SK-N-SH (cell line): ENCODE measurements around the gene AURKB. TPM values are rescaled to one million over a fixed set of nuclear protein-coding genes. Genes with fewer than 3 reads are reported as not detected.

Source experiments
- CTCF ChIA-PET: fragments of 300-600, 350-600 bp; formaldehyde crosslinking; extraction: SDS; loops from one replicate; lab custom pipeline; 2021; lab: Yijun Ruan, JAX
- POLR2A ChIA-PET: fragments of 350-600 bp; sonication (Branson Sonifier 250); formaldehyde crosslinking; extraction: SDS; loops from one replicate; lab custom pipeline; 2020; ENCODE audit warnings: antibody characterized with exemption, inconsistent platforms; lab: Yijun Ruan, JAX
- DNase-seq: peaks from one replicate; pipeline ENCODE4 v3.0.0; 2012
- H2AFZ ChIP-seq: fragments of 200-600 bp; sonication (generic); 2 replicates; pipeline ENCODE4 v1.8.1; 2016; ENCODE audit warnings: antibody characterized with exemption, mild to moderate bottlenecking, low read depth
- H3F3A ChIP-seq: fragments of 200-600 bp; sonication (generic); replicated peaks from 2 replicates; pipeline ENCODE3; 2016; ENCODE audit warnings: antibody characterized with exemption, mild to moderate bottlenecking; ENCODE audit not compliant: insufficient read depth
- H3K27ac ChIP-seq, 2 experiments: fragments of 200-500 bp in 1 of 2; fragments of 200-600 bp in 1 of 2; sonication (Bioruptor generic) in 1 of 2; sonication (generic), shearing (Covaris generic) in 1 of 2; 2 replicates each; pipeline versions ENCODE4 v1.5.1 to v1.6.1; 2014 to 2016; ENCODE audit warnings: low read depth in 2 of 2, inconsistent platforms in 1 of 2, low read length in 1 of 2, mild to moderate bottlenecking in 1 of 2, mixed read lengths in 1 of 2
- H3K27me3 ChIP-seq: fragments of 200-600 bp; sonication (generic), shearing (Covaris generic); 2 replicates; pipeline ENCODE4 v1.6.1; 2016; ENCODE audit warnings: mixed run types; ENCODE audit not compliant: insufficient read depth
- H3K36me3 ChIP-seq, 2 experiments: fragments of 200-500 bp in 1 of 2; fragments of 200-600 bp in 1 of 2; sonication (Bioruptor generic) in 1 of 2; sonication (generic) in 1 of 2; replicated peaks in 1 of 2; 2 replicates each; pipeline versions ENCODE3 to v1.5.1; 2014 to 2016; ENCODE audit warnings: low read length in 1 of 2, mild to moderate bottlenecking in 1 of 2; ENCODE audit not compliant: insufficient read depth in 2 of 2, control insufficient read depth in 1 of 2
- H3K4me1 ChIP-seq, 2 experiments: fragments of 200-500 bp in 1 of 2; fragments of 200-600 bp in 1 of 2; sonication (Bioruptor generic) in 1 of 2; sonication (generic), shearing (Covaris generic) in 1 of 2; 2 replicates each; pipeline versions ENCODE4 v1.5.1 to v1.6.1; 2014 to 2016; ENCODE audit warnings: low read depth in 1 of 2, low read length in 1 of 2, mixed run types in 1 of 2; ENCODE audit not compliant: insufficient read depth in 2 of 2, control insufficient read depth in 1 of 2
- H3K4me2 ChIP-seq: fragments of 200-600 bp; sonication (generic), shearing (Covaris generic); 2 replicates; pipeline ENCODE4 v1.6.1; 2017; ENCODE audit warnings: mixed run types
- H3K4me3 ChIP-seq, 2 experiments: fragments of 200-500 bp in 1 of 2; fragments of 200-600 bp in 1 of 2; sonication (Bioruptor generic) in 1 of 2; sonication (generic), shearing (Covaris generic) in 1 of 2; 2 replicates each; pipeline versions ENCODE4 v1.5.1 to v1.8.1; 2014 to 2016; ENCODE audit warnings: low read depth in 2 of 2, inconsistent platforms in 1 of 2, low read length in 1 of 2, mild to moderate bottlenecking in 1 of 2, mixed read lengths in 1 of 2, moderate library complexity in 1 of 2
- H3K79me2 ChIP-seq: fragments of 200-600 bp; sonication (generic); 2 replicates; pipeline ENCODE4 v1.8.1; 2017; ENCODE audit warnings: mild to moderate bottlenecking; ENCODE audit not compliant: insufficient read depth
- H3K9ac ChIP-seq: fragments of 200-600 bp; sonication (generic); 2 replicates; pipeline ENCODE4 v1.6.1; 2017; ENCODE audit warnings: mixed run types
- H3K9me2 ChIP-seq: fragments of 200-600 bp; sonication (generic); 2 replicates; pipeline ENCODE4 v1.6.1; 2017; ENCODE audit warnings: mixed run types
- H3K9me3 ChIP-seq: fragments of 200-600 bp; sonication (generic); 2 replicates; pipeline ENCODE4 v1.6.1; 2017; ENCODE audit warnings: mixed run types, mild to moderate bottlenecking, moderate library complexity
- H4K20me1 ChIP-seq: fragments of 200-600 bp; sonication (generic); 2 replicates; pipeline ENCODE4 v1.6.1; 2017; ENCODE audit warnings: mild to moderate bottlenecking, mixed run types; ENCODE audit not compliant: insufficient read depth
- CHD2 ChIP-seq: fragments of 150-350 bp; IDR thresholded peaks from 2 replicates; pipeline ENCODE4 v1.6.1; 2018; ENCODE audit warnings: low read length; ENCODE audit not compliant: partially characterized antibody
- EP300 ChIP-seq, 2 experiments: IDR thresholded peaks; 2 replicates each; pipeline versions ENCODE4 v1.4.0 to v1.6.1; 2012; ENCODE audit warnings: borderline replicate concordance in 1 of 2, low read depth in 1 of 2, low read length in 1 of 2
- FOSL2 ChIP-seq: IDR thresholded peaks from 2 replicates; pipeline ENCODE4 v1.4.0; 2012; ENCODE audit warnings: low read depth, mild to moderate bottlenecking, moderate library complexity, borderline replicate concordance
- FOXJ3 ChIP-seq: sonication (generic); formaldehyde crosslinking; IDR thresholded peaks from 2 replicates; pipeline ENCODE4 v1.5.1; 2020; ENCODE audit warnings: mild to moderate bottlenecking, missing genetic modification reagents
- GATA2 ChIP-seq: sonication (generic); formaldehyde crosslinking; IDR thresholded peaks from 2 replicates; pipeline ENCODE4 v1.5.0; 2020; ENCODE audit warnings: mild to moderate bottlenecking, missing genetic modification reagents
- MAX ChIP-seq: IDR thresholded peaks from 2 replicates; pipeline ENCODE4 v1.4.0; 2012; ENCODE audit warnings: low read depth
- MEF2A ChIP-seq: IDR thresholded peaks from 2 replicates; pipeline ENCODE4 v1.4.0; 2012; ENCODE audit warnings: low read depth, borderline replicate concordance
- MXI1 ChIP-seq: IDR thresholded peaks from 2 replicates; pipeline ENCODE4 v1.6.1; 2012; ENCODE audit warnings: mild to moderate bottlenecking, low read depth, low read length, improper control_type of control experiment
- NFIC ChIP-seq: IDR thresholded peaks from 2 replicates; pipeline ENCODE4 v1.4.0; 2012; ENCODE audit warnings: borderline replicate concordance
- PBX3 ChIP-seq: IDR thresholded peaks from 2 replicates; pipeline ENCODE4; 2012
- REST ChIP-seq: IDR thresholded peaks from 2 replicates; pipeline ENCODE4 v1.6.1; 2012; ENCODE audit warnings: mild to moderate bottlenecking, low read depth, low read length, moderate library complexity
- RXRA ChIP-seq: IDR thresholded peaks from 2 replicates; pipeline ENCODE4 v1.4.0; 2012; ENCODE audit warnings: low read depth, mild to moderate bottlenecking, borderline replicate concordance
- SMC3 ChIP-seq: IDR thresholded peaks from 2 replicates; pipeline ENCODE4 v1.6.1; 2012; ENCODE audit warnings: low read depth, low read length, improper control_type of control experiment
- TAF1 ChIP-seq: IDR thresholded peaks from 2 replicates; pipeline ENCODE4 v1.6.1; 2012; ENCODE audit warnings: low read depth, mild to moderate bottlenecking, low read length, moderate library complexity, borderline replicate concordance
- TEAD4 ChIP-seq: IDR thresholded peaks from 2 replicates; pipeline ENCODE4 v1.4.0; 2012; ENCODE audit warnings: mild to moderate bottlenecking, borderline replicate concordance; ENCODE audit not compliant: insufficient read depth
- YY1 ChIP-seq: IDR thresholded peaks from 2 replicates; pipeline ENCODE4 v1.4.0; 2012; ENCODE audit warnings: low read depth, mild to moderate bottlenecking
- ZBTB33 ChIP-seq: IDR thresholded peaks from 2 replicates; pipeline ENCODE4 v1.4.0; 2012; ENCODE audit warnings: low read depth, borderline replicate concordance
- WGBS: methylation state at CpG from one replicate; pipeline ENCODE4 v1.1.6; 2017; ENCODE audit warnings: low lambda C conversion rate; 5-methylcytosine and 5-hydroxymethylcytosine counted together
- polyA plus RNA-seq, 3 experiments: library from polyadenylated mRNA; depleted of rRNA; stranded (reverse); fragments of >200 nt; gene quantifications; 2 replicates each; pipeline ENCODE4 v1.2.3, GENCODE V29; 2012

Gene AURKB
- polyA plus RNA-seq, 1 of the 3 experiments (the other 2 are of a cell fraction), result 43.9 TPM

- peak; percentile 57; the same call in 1 of the 2 replicates for TF ChIP-seq RXRA
- 0 out of 2 replicates have a peak, but pooled peaks have one; percentile 7 for TF ChIP-seq SMC3
- TF ChIP-seq YY1, result peak; percentile 62; the same call in 1 of the 2 replicates
- TF ChIP-seq TEAD4, result peak; percentile 89
- TF ChIP-seq MEF2A, result no peak
- no peak for TF ChIP-seq NFIC
- peak; percentile 97 for TF ChIP-seq MAX
These were observed 22.7 kb downstream of the AURKB start (continued) for GRCh38 chr17:8187517-8188262.

- Histone ChIP-seq H3K27me3 (no peaks in the 10 kb centered on the region), H3K9me2 (no peaks in the 10 kb centered on the region), H3K79me2 (peaks cover 18% of the 10 kb centered on the region; the same call in 1 of the 2 replicates), H3K27ac (peak overlapping the region; percentile 79 to 94), H2AFZ (peak overlapping the region; percentile 84), H3K9me3 (no peaks in the 10 kb centered on the region), H3K9ac (peak overlapping the region; percentile 76), H4K20me1 (peaks cover 13% of the 10 kb centered on the region), H3K4me1 (peaks cover 9 to 29% of the 10 kb centered on the region in 2 experiments; a peak in 3 of 4 replicates), H3F3A (peaks cover 39% of the 10 kb centered on the region), H3K36me3 (no peaks in the 10 kb centered on the region), H3K4me2 (peak overlapping the region; percentile 88), H3K4me3 (peak overlapping the region; percentile 88 to 94)
- peak; percentile 71 for DNase-seq
- no peak for TF ChIP-seq MXI1
- TF ChIP-seq GATA2 (CRISPR knock-in tag), result no peak
- 0 out of 2 replicates have a peak, but pooled peaks have one; percentile 40 for TF ChIP-seq REST
- peak; percentile 68; the same call in 1 of the 2 replicates for TF ChIP-seq FOSL2
- peak; percentile 24; the same call in 1 of the 2 replicates for TF ChIP-seq TAF1
- TF ChIP-seq YY1, result no peak; the same call in 1 of the 2 replicates
- TF ChIP-seq CHD2, result peak; percentile 10
- no peak; a peak in 1 of 4 replicates for TF ChIP-seq EP300 (IDR thresholded peaks at IDR 0.05; ENCODE audit: borderline replicate concordance in 1 of 2, low read depth in 1 of 2, low read length in 1 of 2)
- no peak; the same call in 1 of the 2 replicates for TF ChIP-seq MAX
- no peak for TF ChIP-seq ZBTB33
- TF ChIP-seq TEAD4, result peak; percentile 75; the same call in 1 of the 2 replicates
- no peak for TF ChIP-seq FOXJ3 (CRISPR knock-in tag)
- peak; percentile 14; the same call in 1 of the 2 replicates for TF ChIP-seq PBX3
- peak; percentile 74; the same call in 1 of the 2 replicates for TF ChIP-seq RXRA
- POLR2A ChIA-PET, result interaction anchor here (1.5 to 4.4 kb wide), 3 partner anchors 14 to 35 kb away, joined by 8 to 33 read pairs (median 9); no protein-coding TSS in a partner anchor
- WGBS, result under 1% methylated on average over 31 of the region's 32 CpGs
- CTCF ChIA-PET, result interaction anchor here (0.7 to 5.5 kb wide), 14 partner anchors 10 to 559 kb away, joined by 3 to 55 read pairs (median 5); partner anchors contain the start of genes ALOXE3, HES7 and TMEM107
These were observed 23.4 kb downstream of the AURKB start for GRCh38 chr17:8186787-8187516.
